ENCODE measurements around the gene ADAMTSL2.

Gene ADAMTSL2

DNA sequence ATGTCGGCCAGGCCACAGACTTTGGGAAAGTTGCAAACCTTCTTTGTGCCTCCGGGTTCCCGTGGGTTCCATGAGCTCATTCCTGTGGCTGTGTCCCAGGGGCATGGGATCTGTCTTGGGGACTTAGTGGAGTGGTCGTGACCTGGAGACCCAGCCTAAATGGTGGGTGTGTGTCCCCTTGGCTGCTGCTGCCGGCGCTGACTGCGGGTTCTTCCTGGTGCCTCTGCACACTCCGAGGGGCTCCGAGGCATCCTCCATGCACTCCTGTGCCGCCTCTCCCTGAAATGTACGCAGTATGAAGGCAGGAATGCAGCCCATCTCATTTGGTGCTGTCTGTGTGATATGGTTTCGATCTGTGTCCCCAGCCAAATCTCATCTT lies 34.6 kb upstream of the ADAMTSL2 start:
- DNase-seq (ENCODE audit: low read depth) = no peak

- DNase-seq (ENCODE audit: low read depth) = no peak
These were observed 32.4 kb upstream of the ADAMTSL2 start for GRCh38 chr9:133502112-133502511.

DNA sequence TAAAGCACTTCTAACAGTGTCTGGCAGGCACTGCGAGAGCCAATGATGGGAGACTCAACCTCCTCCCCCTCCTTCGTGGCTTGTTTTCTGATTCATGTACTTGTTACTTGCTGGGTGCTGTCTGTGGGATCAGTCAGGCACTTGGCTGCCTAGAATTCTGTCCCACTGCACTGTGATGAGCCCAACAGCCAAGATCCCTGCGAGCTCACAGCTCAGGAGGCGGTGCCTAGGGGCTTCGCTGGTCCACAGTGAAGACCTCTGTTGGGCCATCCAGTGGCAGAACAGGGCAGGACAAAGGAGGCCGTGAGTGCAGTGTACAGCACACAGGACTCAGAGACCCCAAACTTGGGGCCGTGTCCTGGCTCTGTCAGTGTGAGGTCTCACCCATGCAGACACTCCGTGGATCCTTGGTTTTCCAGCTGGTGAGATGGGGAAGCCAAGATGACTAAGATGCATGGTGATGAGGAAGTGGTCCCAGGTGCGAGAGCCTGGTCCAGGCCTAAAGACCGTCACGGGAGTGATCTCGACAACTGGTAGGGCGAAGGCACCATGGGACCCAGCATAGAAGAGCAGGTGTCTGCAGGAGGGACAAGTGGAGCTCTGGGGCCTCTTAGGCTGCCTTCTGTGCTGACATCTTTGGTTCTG lies 29.2 kb upstream of the ADAMTSL2 start:
- DNase-seq (ENCODE audit: low read depth) = peak; percentile 71

GRCh38 chr9:133505901-133506652 lies 28.4 kb upstream of the ADAMTSL2 start:
- DNase-seq (ENCODE audit: low read depth) = peak; percentile 47

GRCh38 chr9:133506653-133507038 lies 27.9 kb upstream of the ADAMTSL2 start:
- peak; percentile 96 for DNase-seq (ENCODE audit: low read depth)

- no peak for DNase-seq (ENCODE audit: low read depth)
These were observed 27.1 kb upstream of the ADAMTSL2 start for GRCh38 chr9:133507246-133507965.

- DNase-seq (ENCODE audit: low read depth) = no peak
These were observed 26.5 kb upstream of the ADAMTSL2 start for GRCh38 chr9:133508046-133508445.

- DNase-seq (ENCODE audit: low read depth) = no peak
These were observed 25.1 kb upstream of the ADAMTSL2 start for GRCh38 chr9:133509179-133510083.

DNA sequence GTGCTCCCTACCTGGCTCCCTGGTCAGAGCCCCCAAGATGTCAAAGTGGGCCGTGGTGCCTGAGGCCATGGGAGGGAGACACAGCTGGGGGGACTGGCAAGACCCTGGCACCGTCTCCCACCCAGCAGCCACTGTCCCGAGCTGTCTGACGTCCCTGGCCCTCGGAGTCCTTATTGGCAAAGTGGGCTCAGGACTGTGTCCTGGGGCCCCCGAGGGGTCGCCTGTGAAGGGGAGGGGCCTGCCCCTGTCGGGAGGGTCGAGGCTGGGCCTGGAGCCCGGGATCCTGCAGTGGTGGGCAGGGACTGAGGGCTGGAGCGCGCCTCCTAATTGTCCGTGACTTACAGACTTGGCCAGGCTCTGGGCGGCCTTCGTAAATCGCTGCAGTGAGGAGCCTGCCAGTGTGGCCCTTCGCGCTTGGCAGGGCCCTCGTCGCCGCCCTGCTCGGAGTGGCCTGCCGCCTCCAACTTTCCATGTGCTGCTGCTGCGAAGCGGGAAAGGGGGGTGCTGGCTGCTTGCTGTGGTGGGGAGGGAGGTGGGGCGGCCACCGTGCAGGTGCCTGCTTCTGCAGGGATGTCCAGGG lies 23.5 kb upstream of the ADAMTSL2 start:
- DNase-seq (ENCODE audit: low read depth) = no peak

DNA sequence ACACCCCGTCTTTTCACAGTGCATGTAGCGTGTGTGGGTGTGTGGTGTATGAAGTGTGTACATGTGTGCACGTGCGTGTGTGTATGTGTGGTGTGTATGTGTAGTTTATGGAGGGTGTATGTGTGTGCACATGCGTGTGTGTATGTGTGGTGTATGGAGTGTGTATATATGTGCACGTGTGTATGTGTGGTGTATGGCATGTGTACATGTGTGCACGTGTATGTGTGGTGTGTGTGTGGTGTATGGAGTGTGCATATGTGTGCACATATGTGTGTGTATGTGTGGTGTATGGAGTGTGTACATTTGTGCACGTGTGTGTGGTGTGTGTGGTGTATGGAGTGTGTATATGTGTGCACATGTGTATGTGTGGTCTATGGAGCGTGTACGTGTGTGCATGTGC lies 22.9 kb upstream of the ADAMTSL2 start:
- no peak for DNase-seq (ENCODE audit: low read depth)

- DNase-seq (ENCODE audit: low read depth) = no peak
These were observed 22.0 kb upstream of the ADAMTSL2 start for GRCh38 chr9:133512253-133513213.

GRCh38 chr9:133513214-133514100 lies 21.0 kb upstream of the ADAMTSL2 start:
- no peak for DNase-seq (ENCODE audit: low read depth)

GRCh38 chr9:133514460-133515239 lies 19.9 kb upstream of the ADAMTSL2 start:
- no peak for DNase-seq (ENCODE audit: low read depth)

DNA sequence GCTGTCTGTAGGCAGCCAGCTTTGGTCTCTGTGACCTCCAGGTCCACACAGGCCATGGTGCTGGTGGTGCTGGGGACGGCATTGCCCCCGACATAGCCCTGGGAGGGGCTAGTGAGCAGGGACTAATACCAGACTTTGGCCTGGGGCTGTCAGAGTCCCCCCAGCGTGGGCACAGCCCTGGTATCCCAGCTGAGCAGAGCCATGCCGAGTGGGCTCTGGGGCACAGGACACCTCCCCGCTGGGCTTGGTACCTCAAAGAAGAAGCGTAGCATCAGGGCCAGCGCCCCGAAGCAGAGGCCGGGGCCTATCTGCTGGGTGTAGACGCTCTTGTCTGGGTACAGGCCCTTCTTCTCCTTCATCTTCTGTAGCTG lies 19.3 kb upstream of the ADAMTSL2 start:
- DNase-seq (ENCODE audit: low read depth) = no peak

DNA sequence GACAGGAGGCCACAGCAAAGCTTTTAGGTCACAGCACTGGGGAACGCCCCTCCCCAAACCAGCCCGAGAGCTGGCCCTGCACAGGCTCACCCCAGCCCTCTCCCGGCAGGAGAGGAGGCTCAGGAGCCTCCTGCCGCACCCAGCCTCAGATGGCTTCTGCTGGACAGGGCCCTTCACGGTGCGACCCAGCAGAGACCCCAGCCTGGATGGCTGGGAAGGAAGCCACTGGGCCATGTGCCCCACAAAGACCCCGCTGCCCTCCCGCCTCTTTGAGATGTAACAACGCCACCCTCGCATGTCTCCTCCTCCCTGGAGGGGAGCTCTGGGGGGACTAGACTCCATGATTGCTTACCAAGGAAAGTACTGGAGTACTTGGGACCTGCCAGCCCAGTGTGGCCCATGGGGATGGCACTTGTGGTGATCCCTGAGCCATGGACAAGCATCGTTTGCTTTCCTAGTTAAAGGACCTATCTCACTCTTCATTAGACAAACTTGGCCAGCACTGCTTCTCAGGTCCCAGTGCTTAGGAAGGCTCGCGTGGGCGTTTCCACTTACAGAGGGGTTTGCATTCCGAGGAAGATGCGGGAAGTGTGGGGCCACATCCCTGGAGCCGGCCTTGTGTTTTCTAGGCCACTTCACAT lies 18.8 kb upstream of the ADAMTSL2 start:
- DNase-seq (ENCODE audit: low read depth) = no peak

DNA sequence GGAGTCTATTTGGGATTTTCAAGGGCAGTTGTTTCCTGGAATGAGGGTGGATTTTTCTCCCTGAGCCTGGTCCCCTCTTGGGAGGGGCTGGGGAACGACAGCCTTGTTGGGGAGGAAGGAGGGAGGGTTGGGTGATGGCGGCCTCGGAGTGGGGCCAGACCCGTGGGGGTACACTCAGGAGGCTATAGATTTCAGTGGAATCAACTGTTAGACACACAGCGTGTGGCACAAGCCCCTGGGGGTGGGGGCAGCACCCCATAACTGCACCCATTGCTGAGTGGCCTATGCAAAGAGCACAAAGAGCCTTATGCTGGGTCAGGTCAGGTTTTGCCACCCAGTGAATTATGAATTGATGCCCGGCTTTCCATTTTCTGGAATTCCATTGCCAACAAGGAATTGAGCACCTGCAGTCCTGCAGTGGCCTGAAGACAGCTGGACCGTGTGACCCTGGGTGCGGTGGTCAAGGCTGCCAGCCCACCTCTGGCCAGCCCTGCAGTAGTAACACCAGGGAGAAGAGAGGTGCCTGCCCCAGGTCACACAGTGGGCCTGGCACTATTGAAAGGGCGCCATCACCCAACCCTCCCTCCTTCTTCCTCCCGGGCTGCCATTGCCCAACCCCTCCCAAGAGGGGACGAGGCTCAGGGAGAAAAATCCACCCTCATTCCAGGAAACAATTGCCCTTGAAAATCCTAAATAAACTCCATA lies 18.1 kb upstream of the ADAMTSL2 start:
- no peak for DNase-seq (ENCODE audit: low read depth)

- DNase-seq (ENCODE audit: low read depth) = no peak
These were observed 17.5 kb upstream of the ADAMTSL2 start for GRCh38 chr9:133516961-133517350.

DNA sequence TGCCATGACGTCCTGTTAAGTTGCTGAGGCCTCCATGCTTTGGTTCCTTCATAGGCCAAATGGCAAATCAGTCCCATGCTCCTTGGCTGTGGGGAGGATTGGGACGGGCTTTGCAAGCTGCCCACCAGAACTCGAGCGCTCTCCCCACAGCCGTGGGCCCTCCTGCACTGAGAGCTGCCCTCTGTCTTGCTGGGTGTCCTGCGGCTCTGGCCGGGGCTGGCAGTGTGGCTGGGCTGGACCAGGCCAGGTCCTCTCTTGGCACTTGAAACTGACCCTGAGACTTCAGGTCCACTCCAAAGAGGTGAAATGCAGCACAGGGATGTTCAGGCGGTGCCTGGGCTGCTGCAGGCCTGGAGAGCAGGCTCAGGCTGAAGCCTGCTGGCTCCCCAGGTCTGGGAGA lies 16.8 kb upstream of the ADAMTSL2 start:
- DNase-seq (ENCODE audit: low read depth) = no peak
